ENCODE results near the gene PGPEP1.
A peak's percentile ranks its signal among the peaks of the same experiment; 100 is the strongest.

The PGPEP1 gene

GRCh38 chr19:18340190-18340989, at the start of gene PGPEP1:
Gene PGPEP1, plus strand, starts transcription at chr19:18340598. Its CDS starts 84 bp downstream, at chr19:18340682.
- DNase-seq, result peak in 47 of 51 donors; percentile 8 to 75 (median 51)

GRCh38 chr19:18291019-18291524, 49.3 kb upstream of the PGPEP1 start:
- peak in 3 of 51 donors; percentile 10 to 37 (median 36) for DNase-seq

- DNase-seq, result peak in 50 of 51 donors; percentile 28 to 89 (median 74)
Observed at GRCh38 chr19:18291590-18292461, 48.6 kb upstream of the PGPEP1 start.

GRCh38 chr19:18292462-18292809, 48.0 kb upstream of the PGPEP1 start:
- DNase-seq, result peak in 5 of 51 donors; percentile 29 to 75 (median 57)

- peak in 46 of 51 donors; percentile 12 to 86 (median 59) for DNase-seq
Observed at GRCh38 chr19:18292810-18293641, 47.4 kb upstream of the PGPEP1 start.

- peak in 2 of 51 donors; percentile 23 to 41 for DNase-seq
Observed at GRCh38 chr19:18293642-18294466, 46.5 kb upstream of the PGPEP1 start.

GRCh38 chr19:18294467-18294864, 45.9 kb upstream of the PGPEP1 start:
- DNase-seq, result peak in 30 of 51 donors; percentile 7 to 82 (median 50)

GRCh38 chr19:18295034-18295451, 45.4 kb upstream of the PGPEP1 start:
- no peak for DNase-seq

- DNase-seq, result no peak
Observed at GRCh38 chr19:18297308-18297707, 43.1 kb upstream of the PGPEP1 start.

GRCh38 chr19:18298601-18299000, 41.8 kb upstream of the PGPEP1 start:
- DNase-seq, result no peak

- DNase-seq, result no peak
Observed at GRCh38 chr19:18299654-18300053, 40.7 kb upstream of the PGPEP1 start.

GRCh38 chr19:18300930-18301717, 39.3 kb upstream of the PGPEP1 start:
- DNase-seq, result peak in 1 of 51 donors; percentile 10

- DNase-seq, result no peak
Observed at GRCh38 chr19:18301718-18302111, 38.7 kb upstream of the PGPEP1 start.

- peak in 8 of 51 donors; percentile 21 to 72 (median 52) for DNase-seq
Observed at GRCh38 chr19:18304208-18304457, 36.3 kb upstream of the PGPEP1 start.

GRCh38 chr19:18304458-18305310, 35.7 kb upstream of the PGPEP1 start:
- peak in 50 of 51 donors; percentile 34 to 92 (median 74) for DNase-seq

- DNase-seq, result no peak
Observed at GRCh38 chr19:18306209-18306887, 34.0 kb upstream of the PGPEP1 start.

- DNase-seq, result peak in 12 of 51 donors; percentile 8 to 45 (median 20)
Observed at GRCh38 chr19:18306888-18307260, 33.5 kb upstream of the PGPEP1 start.

- peak in 1 of 51 donors; percentile 45 for DNase-seq
Observed at GRCh38 chr19:18307271-18307681, 33.1 kb upstream of the PGPEP1 start.
